Mesenteric fat pad (tissue), 1 donor: Measurements from ENCODE around the gene LCE7A. TPM values are rescaled to one million over a fixed set of nuclear protein-coding genes. Genes with fewer than 3 reads are reported as not detected.

Experiments
- DNase-seq: peaks from one replicate; pipeline ENCODE4 v3.0.0-alpha.2; 2020; ENCODE audit warnings: low spot score
- long read RNA-seq: library from polyadenylated mRNA; unstranded; transcript quantifications from one replicate; pipeline ENCODE4 v2.0.0, GENCODE V29; 2020
- total RNA-seq: library from RNA; stranded (reverse); fragmentation: NEBNext Ultra II Directional; extraction: Animal tissue kit (Norgen Biotek cat#: 25700); gene quantifications from one replicate; pipeline ENCODE4 v1.2.1, GENCODE V29; 2021
- donor health status: DM: yes; HTN: yes; CAD: no.

Gene LCE7A
- total RNA-seq: not detected
- long read RNA-seq: 0 reads

- no peak for DNase-seq
Measured at GRCh38 chr1:152859696-152860095, at the start of gene LCE7A. Gene LCE7A, plus strand, starts transcription at chr1:152859996. Its CDS starts 702 bp downstream, at chr1:152860698.

- DNase-seq: no peak
Measured at GRCh38 chr1:152811050-152811449, 48.7 kb upstream of the LCE7A start.

- DNase-seq: no peak
Measured at GRCh38 chr1:152811671-152812070, 48.1 kb upstream of the LCE7A start, which contains the start of gene LCE1B. Gene LCE1B, plus strand, starts transcription at chr1:152811971. Its CDS starts 476 bp downstream, at chr1:152812447.

- no peak for DNase-seq
Measured at GRCh38 chr1:152817309-152817708, 42.5 kb upstream of the LCE7A start.

GRCh38 chr1:152823294-152823693 lies 36.5 kb upstream of the LCE7A start:
- DNase-seq: no peak

GRCh38 chr1:152824964-152825363 lies 34.8 kb upstream of the LCE7A start:
- DNase-seq: no peak

- DNase-seq: no peak
Measured at GRCh38 chr1:152827173-152827572, 32.6 kb upstream of the LCE7A start, which contains the start of gene LCE1A. Gene LCE1A, plus strand, starts transcription at chr1:152827473. Its CDS starts 0 bp downstream, at chr1:152827473.

- no peak for DNase-seq
Measured at GRCh38 chr1:152836870-152837269, 22.9 kb upstream of the LCE7A start.

- no peak for DNase-seq
Measured at GRCh38 chr1:152842556-152842955, 17.2 kb upstream of the LCE7A start, which contains the start of gene LCE6A. Gene LCE6A, plus strand, starts transcription at chr1:152842856. Its CDS starts 665 bp downstream, at chr1:152843521.

GRCh38 chr1:152855661-152856060 lies 4.1 kb upstream of the LCE7A start:
- no peak for DNase-seq

GRCh38 chr1:152858062-152858461 lies 1.7 kb upstream of the LCE7A start:
- DNase-seq: no peak

- no peak for DNase-seq
Measured at GRCh38 chr1:152860129-152860528, 333 bp downstream of the LCE7A start.

GRCh38 chr1:152861374-152861773 lies 1.6 kb downstream of the LCE7A start:
- no peak for DNase-seq

GRCh38 chr1:152864443-152864842 lies 4.6 kb downstream of the LCE7A start:
- DNase-seq: no peak

GRCh38 chr1:152866321-152866720 lies 6.5 kb downstream of the LCE7A start:
- DNase-seq: no peak

GRCh38 chr1:152869808-152870419 lies 10.1 kb downstream of the LCE7A start:
- DNase-seq: no peak

GRCh38 chr1:152870831-152871730 lies 11.3 kb downstream of the LCE7A start:
- DNase-seq: no peak

- no peak for DNase-seq
Measured at GRCh38 chr1:152871731-152872126, 11.9 kb downstream of the LCE7A start.

- no peak for DNase-seq
Measured at GRCh38 chr1:152873495-152873894, 13.7 kb downstream of the LCE7A start.

- no peak for DNase-seq
Measured at GRCh38 chr1:152876827-152877226, 17.0 kb downstream of the LCE7A start.

GRCh38 chr1:152878042-152878441 lies 18.2 kb downstream of the LCE7A start, which contains the start of gene SMCP:
Gene SMCP, plus strand, starts transcription at chr1:152878322. Its CDS starts 6,101 bp downstream, at chr1:152884423.
- DNase-seq: no peak

- DNase-seq: no peak
Measured at GRCh38 chr1:152879559-152880198, 19.9 kb downstream of the LCE7A start.
